Left colon (tissue), 2 donors: Measurements from ENCODE around the gene ADH1B. TPM values are rescaled to one million over a fixed set of nuclear protein-coding genes. Genes with fewer than 3 reads are reported as not detected.
"Not testable (repeated sequence)": the region's sequence is repeated elsewhere in the genome, so short reads cannot be mapped to it uniquely, and the experiment has no call there.

Experiments
- ATAC-seq: fragments of 200-7000 bp; cut with Tn5 transposase; one replicate; pipeline ENCODE4 v1.9.1; 2020; ENCODE audit warnings: mild to moderate bottlenecking, moderate library complexity
- DNase-seq, 2 donors: peaks; one replicate each; pipeline ENCODE4 v3.0.0-alpha.2; 2020
- intact Hi-C, 2 donors: fragments of 100-400 bp; cut with DNase I in 1 of 2; cut with micrococcal nuclease in 1 of 2; formaldehyde crosslinking; loops; one replicate each; pipeline versions ENCODE4 v1.11.2 to v1.14.0; 2022; cut with DNase I, micrococcal nuclease
- long read RNA-seq: library from polyadenylated mRNA; unstranded; transcript quantifications from one replicate; pipeline ENCODE4 v2.0.0, GENCODE V29; 2021
- total RNA-seq, 2 donors: library from RNA; stranded (reverse); fragmentation: NEBNext Ultra II Directional; extraction: Animal tissue kit (Norgen Biotek cat#: 25700); gene quantifications; one replicate each; pipeline ENCODE4 v1.2.1, GENCODE V29; 2021
- donor health status: DM: no; HTN: no; CAD: no.
- donor health status: DM: yes; HTN: yes; CAD: no.

The ADH1B gene
- total RNA-seq = 100 to 1,000 TPM; 156 to 174 TPM
- long read RNA-seq, full-length matches to known transcripts = 316 of 361 reads
- long read RNA-seq, partial matches to known transcripts = 25 of 361 reads
- long read RNA-seq, other reads (novel, unspliced or antisense) = 20 of 361 reads

DNA sequence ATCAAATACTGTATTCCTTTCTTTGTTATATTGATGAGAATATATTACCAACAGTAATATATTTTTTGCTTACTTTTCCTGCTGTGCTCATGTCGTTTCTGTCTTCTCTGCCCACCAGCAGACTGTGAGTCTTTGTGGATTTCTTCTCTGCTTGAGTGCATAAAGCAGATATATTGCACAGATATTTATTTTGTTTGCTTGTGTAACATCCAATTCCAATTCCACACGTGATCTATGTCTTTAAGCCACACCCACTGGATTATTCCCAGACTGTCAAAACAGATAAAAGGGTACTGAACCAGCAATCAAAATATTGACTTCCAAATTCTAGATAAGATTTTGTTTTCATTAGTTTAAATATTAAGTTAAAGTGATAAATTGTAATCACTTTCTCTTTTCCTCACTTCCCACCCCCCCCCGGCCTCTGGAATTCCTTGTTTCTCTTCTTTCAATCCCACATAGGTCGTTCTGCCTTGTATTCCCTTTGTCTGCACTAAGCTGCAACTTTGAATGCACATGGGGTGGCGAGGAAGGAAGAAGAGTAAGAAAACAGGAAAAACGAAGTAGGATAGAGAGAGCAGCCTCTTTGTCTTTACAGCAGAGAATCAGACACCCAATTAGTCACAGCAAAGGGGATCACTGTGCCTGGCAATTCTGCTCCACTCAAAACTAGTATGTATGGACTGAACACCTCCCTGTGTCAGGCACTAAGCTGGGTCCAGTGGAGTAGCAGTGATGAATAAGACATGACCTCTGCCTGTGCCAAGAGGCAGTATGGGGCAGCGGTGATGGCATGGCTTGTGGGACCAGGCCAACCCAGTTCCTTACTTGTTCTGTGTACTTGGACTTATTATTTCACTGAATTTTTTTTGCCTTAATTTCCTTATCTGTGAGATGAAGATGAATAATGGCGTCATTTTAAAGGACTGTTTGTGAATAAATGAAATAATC is at the start of gene ADH1B:
TSS of gene ADH1B (minus strand) at position 161 of the 951 bp plus-strand sequence. CDS start at position 91, 70 bp downstream.
- DNase-seq (no peak), ATAC-seq (no peak)
- intact Hi-C loops = loop anchor here in 1 of 2 donors (10.0 kb wide), 1 partner anchor 63 kb away; no protein-coding TSS in a partner anchor

GRCh38 chr4:99367817-99368216 is 46.6 kb upstream of the ADH1B start:
- peak; percentile 74 for ATAC-seq
- intact Hi-C loops, DNase-seq: not testable (repeated sequence)

GRCh38 chr4:99366491-99366890 is 45.3 kb upstream of the ADH1B start:
- DNase-seq = no peak
- no peak for ATAC-seq
- intact Hi-C loops = no loop called here

- intact Hi-C loops = no loop called here
- no peak for ATAC-seq
- DNase-seq = no peak
These were observed 41.6 kb upstream of the ADH1B start for GRCh38 chr4:99362768-99363167.

GRCh38 chr4:99361899-99362275 is 40.7 kb upstream of the ADH1B start:
- ATAC-seq = no peak

GRCh38 chr4:99361268-99361898 is 40.2 kb upstream of the ADH1B start:
- ATAC-seq (no peak), DNase-seq (no peak)
- intact Hi-C loops = no loop called here

More at GRCh38 chr4:99361899-99362275, 40.7 kb upstream of the ADH1B start:
- intact Hi-C loops = no loop called here
- no peak for DNase-seq

DNA sequence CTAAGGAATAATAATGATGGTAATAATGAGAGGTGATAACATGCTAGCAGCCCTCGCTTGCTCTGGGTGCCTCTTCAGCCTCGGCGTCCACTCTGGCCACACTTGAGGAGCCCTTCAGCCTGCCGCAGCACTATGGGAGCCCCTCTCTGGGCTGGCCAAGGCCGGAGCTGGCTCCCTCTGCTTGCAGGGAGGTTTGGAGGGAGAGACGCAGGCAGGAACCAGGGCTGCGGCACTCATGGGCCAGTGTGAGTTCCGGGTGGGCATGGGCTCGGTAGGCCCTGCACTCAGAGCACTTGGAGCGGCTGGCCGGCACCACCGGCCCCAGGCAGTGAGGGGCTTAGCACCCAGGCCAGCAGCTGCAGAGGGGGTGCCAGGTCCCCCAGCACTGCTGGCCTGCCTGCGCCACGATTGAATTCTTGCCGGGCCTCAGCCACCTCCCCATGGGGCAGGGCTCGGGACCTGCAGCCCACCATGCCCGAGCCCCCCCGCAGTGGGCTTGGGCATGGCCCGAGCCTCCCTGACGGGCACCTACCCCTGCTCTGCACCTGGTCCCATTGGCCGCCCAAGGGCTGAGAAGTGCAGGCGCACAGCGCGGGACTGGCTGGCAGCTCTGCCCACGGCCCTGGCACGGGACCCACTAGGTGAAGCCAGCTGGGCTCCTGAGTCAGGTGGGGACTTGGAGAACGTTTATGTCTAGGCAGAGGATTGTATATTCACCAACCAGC is 38.4 kb upstream of the ADH1B start:
- no peak for ATAC-seq
- intact Hi-C loops = no loop called here
- no peak for DNase-seq

- ATAC-seq = peak; percentile 45
- no peak for DNase-seq
- intact Hi-C loops = no loop called here
These were observed 36.7 kb upstream of the ADH1B start for GRCh38 chr4:99357948-99358347.

DNA sequence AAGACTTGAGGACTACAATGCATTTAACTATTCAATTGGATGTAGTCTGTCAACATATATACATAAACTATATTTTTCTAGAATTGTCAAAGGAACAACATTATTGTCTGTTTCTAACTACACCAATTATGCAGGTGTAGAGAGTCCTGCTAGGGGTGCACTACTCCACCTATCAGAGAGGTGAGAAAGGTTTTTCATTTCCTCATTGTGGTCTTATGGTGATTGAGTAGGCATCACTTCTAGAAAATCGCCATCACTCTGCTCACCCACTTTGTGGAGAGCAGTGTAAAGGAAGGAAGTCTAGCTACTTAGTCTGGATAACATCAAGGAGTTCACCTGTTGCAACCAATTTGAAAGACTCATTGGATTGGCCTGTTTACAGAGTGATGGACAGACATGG is 35.8 kb upstream of the ADH1B start:
- intact Hi-C loops = no loop called here
- no peak for DNase-seq
- no peak for ATAC-seq

- intact Hi-C loops, ATAC-seq, DNase-seq: not testable (repeated sequence)
These were observed 34.9 kb upstream of the ADH1B start for GRCh38 chr4:99356149-99356548.

- DNase-seq = peak in 1 of 2 donors; percentile 31
These were observed 31.7 kb upstream of the ADH1B start, which contains the start of gene ADH1C for GRCh38 chr4:99352602-99353537. Gene ADH1C, minus strand, starts transcription at chr4:99352746. Its CDS starts 71 bp downstream, at chr4:99352675.

DNA sequence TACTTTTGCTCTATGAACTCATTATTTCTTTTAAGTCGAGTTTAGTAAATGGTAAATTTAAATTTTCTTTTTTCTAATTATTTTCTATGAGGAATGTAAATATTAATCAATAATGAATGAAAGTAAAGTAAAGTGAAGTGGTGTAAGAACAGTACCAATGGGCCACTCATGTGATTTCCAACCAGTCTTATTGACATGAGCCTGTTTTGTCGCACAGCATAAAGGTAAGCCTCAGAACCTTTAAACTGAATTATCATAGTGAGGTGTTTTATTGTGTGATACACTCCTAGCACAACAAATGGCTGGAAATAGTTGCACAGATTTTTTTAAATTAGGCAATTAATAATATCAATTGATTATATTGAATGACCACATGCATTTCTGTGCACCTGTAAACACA is 30.3 kb upstream of the ADH1B start:
- peak; percentile 45 for ATAC-seq
- DNase-seq = no peak
- intact Hi-C loops = no loop called here

More at GRCh38 chr4:99352602-99353537, 31.7 kb upstream of the ADH1B start, which contains the start of gene ADH1C:
- intact Hi-C loops = no loop called here
- ATAC-seq = peak; percentile 94

DNA sequence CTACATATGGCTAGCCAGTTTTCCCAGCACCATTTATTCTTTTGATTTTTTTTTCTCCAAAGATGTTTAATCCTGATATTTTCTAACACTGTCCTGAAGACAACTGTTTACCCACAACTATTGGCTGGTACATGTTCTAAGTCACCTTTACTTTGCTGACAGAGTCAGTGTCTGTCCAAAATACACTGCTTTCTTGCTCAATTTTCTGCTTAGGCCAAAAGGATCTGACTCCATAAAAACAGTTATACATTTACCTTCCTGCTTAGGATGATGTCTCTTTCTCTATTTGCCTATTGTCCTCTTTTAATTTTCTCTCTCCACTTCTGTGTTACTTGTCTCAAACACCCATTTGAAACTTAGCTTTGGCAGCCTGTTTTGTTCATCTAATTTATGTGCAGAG is 28.1 kb upstream of the ADH1B start:
- ATAC-seq (no peak), DNase-seq (no peak)
- intact Hi-C loops = no loop called here

GRCh38 chr4:99342624-99343023 is 21.4 kb upstream of the ADH1B start:
- ATAC-seq, intact Hi-C loops, DNase-seq: not testable (repeated sequence)

GRCh38 chr4:99341426-99341825 is 20.2 kb upstream of the ADH1B start:
- intact Hi-C loops = no loop called here
- ATAC-seq = no peak
- no peak for DNase-seq

- DNase-seq (no peak), ATAC-seq (no peak)
- intact Hi-C loops = no loop called here
These were observed 18.0 kb upstream of the ADH1B start for GRCh38 chr4:99339172-99339571.

DNA sequence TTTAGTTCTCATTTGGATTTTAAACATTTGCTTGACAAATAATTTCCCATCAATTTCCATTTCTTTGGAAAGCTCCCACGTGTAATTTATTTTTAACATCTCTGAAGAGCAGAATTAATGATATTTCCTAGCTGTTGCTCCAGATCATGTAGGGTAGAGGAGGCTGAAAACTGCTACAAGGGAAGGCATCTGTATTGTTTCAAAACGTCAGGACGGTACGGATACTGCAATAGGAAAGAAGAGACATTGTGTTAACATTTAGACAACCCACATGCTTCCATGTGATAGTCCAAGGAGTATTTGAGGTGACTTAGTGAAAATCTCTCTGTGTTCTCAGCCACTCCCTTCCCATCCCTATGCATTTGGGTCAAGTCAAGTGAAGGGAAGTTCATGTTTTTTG is 15.4 kb upstream of the ADH1B start:
- no peak for ATAC-seq
- intact Hi-C loops = no loop called here
- no peak for DNase-seq

- peak; percentile 57 for ATAC-seq
- no peak for DNase-seq
- intact Hi-C loops = no loop called here
These were observed 13.7 kb upstream of the ADH1B start for GRCh38 chr4:99334880-99335279.
